HEK293 (cell line): ENCODE results near the gene LIPE.

Experiments
- GLI4 ChIP-seq: fragments of 450-650 bp; formaldehyde crosslinking; IDR thresholded peaks from 2 replicates; pipeline ENCODE4 v1.5.1; 2016; ENCODE audit warnings: missing biosample characterization, missing genetic modification characterization
- HOXA7 ChIP-seq: sonication (generic); formaldehyde crosslinking; IDR thresholded peaks from 2 replicates; pipeline ENCODE4 v1.8.1; 2022; ENCODE audit warnings: missing genetic modification reagents, borderline replicate concordance
- HOXC10 ChIP-seq: sonication (generic); formaldehyde crosslinking; IDR thresholded peaks from 2 replicates; pipeline ENCODE4 v1.8.1; 2023; ENCODE audit warnings: mild to moderate bottlenecking, missing genetic modification reagents
- IKZF3 ChIP-seq: fragments of 450-650 bp; IDR thresholded peaks from 2 replicates; pipeline ENCODE4 v1.5.0; 2018; ENCODE audit warnings: missing biosample characterization, mild to moderate bottlenecking, missing genetic modification characterization, moderate library complexity
- ZFP41 ChIP-seq: fragments of 450-650 bp; formaldehyde crosslinking; IDR thresholded peaks from 2 replicates; pipeline ENCODE4 v1.5.1; 2016; ENCODE audit warnings: missing biosample characterization, missing genetic modification characterization, borderline replicate concordance
- ZNF114 ChIP-seq: fragments of 450-650 bp; formaldehyde crosslinking; IDR thresholded peaks from 2 replicates; pipeline ENCODE4 v1.5.0; 2017; ENCODE audit warnings: missing biosample characterization, missing genetic modification characterization
- ZNF184 ChIP-seq: fragments of 450-650 bp; IDR thresholded peaks from 2 replicates; pipeline ENCODE4 v1.5.1; 2018; ENCODE audit warnings: missing biosample characterization, mild to moderate bottlenecking, missing genetic modification characterization
- ZNF302 ChIP-seq: fragments of 450-650 bp; formaldehyde crosslinking; IDR thresholded peaks from 2 replicates; pipeline ENCODE4 v1.5.1; 2016; ENCODE audit warnings: missing biosample characterization, missing genetic modification characterization, low read depth
- ZNF366 ChIP-seq: fragments of 450-650 bp; formaldehyde crosslinking; conservative IDR thresholded peaks from 2 replicates; pipeline ENCODE4 v1.5.1; 2016; ENCODE audit warnings: missing biosample characterization, missing genetic modification characterization
- ZNF433 ChIP-seq: fragments of 450-650 bp; formaldehyde crosslinking; IDR thresholded peaks from 2 replicates; pipeline ENCODE4 v1.5.1; 2016; ENCODE audit warnings: missing biosample characterization, missing genetic modification characterization, low read depth
- ZNF670 ChIP-seq: fragments of 450-650 bp; formaldehyde crosslinking; IDR thresholded peaks from 2 replicates; pipeline ENCODE4 v1.5.1; 2016; ENCODE audit warnings: missing biosample characterization, missing genetic modification characterization, low read depth
- ZNF707 ChIP-seq: fragments of 450-650 bp; formaldehyde crosslinking; IDR thresholded peaks from 2 replicates; pipeline ENCODE4 v1.5.1; 2016; ENCODE audit warnings: missing biosample characterization, missing genetic modification characterization
- ZNF747 ChIP-seq: fragments of 450-650 bp; formaldehyde crosslinking; IDR thresholded peaks from 2 replicates; pipeline ENCODE4 v1.5.1; 2016; ENCODE audit warnings: missing biosample characterization, missing genetic modification characterization
- ZXDB ChIP-seq: fragments of 450-650 bp; formaldehyde crosslinking; IDR thresholded peaks from 2 replicates; pipeline ENCODE4 v1.5.1; 2016; ENCODE audit warnings: missing biosample characterization, missing genetic modification characterization
- TF ChIP-seq, protein P1 (sequence below): fragments of 450-650 bp; formaldehyde crosslinking; IDR thresholded peaks from 2 replicates; pipeline ENCODE4 v1.5.1; 2017; ENCODE audit warnings: missing biosample characterization, missing genetic modification characterization
- TF ChIP-seq, protein P2 (sequence below): fragments of 450-650 bp; formaldehyde crosslinking; IDR thresholded peaks from 2 replicates; pipeline ENCODE4 v1.5.1; 2016; ENCODE audit warnings: missing biosample characterization, missing genetic modification characterization
- TF ChIP-seq, protein P3 (sequence below): fragments of 450-650 bp; formaldehyde crosslinking; IDR thresholded peaks from 2 replicates; pipeline ENCODE4 v1.5.1; 2016; ENCODE audit warnings: missing biosample characterization, missing genetic modification characterization
- TF ChIP-seq, protein P4 (sequence below): sonication (generic); formaldehyde crosslinking; IDR thresholded peaks from 2 replicates; pipeline ENCODE4 v1.8.1; 2022; ENCODE audit warnings: mild to moderate bottlenecking, moderate library complexity, missing genetic modification reagents
- TF ChIP-seq, protein P5 (sequence below): fragments of 450-650 bp; formaldehyde crosslinking; IDR thresholded peaks from 2 replicates; pipeline ENCODE4 v1.5.1; 2016; ENCODE audit warnings: missing biosample characterization, missing genetic modification characterization
- TF ChIP-seq, protein P6 (sequence below): fragments of 450-650 bp; formaldehyde crosslinking; IDR thresholded peaks from 2 replicates; pipeline ENCODE4 v1.5.1; 2017; ENCODE audit warnings: missing biosample characterization, missing genetic modification characterization
- TF ChIP-seq, protein P7 (sequence below): fragments of 450-650 bp; formaldehyde crosslinking; optimal IDR thresholded peaks from 2 replicates; pipeline ENCODE3; 2016; ENCODE audit warnings: missing biosample characterization, mild to moderate bottlenecking, missing genetic modification characterization
- TF ChIP-seq, protein P8 (sequence below): fragments of 450-650 bp; formaldehyde crosslinking; IDR thresholded peaks from 2 replicates; pipeline ENCODE4 v1.5.1; 2016; ENCODE audit warnings: missing biosample characterization, missing genetic modification characterization
- TF ChIP-seq, protein P9 (sequence below): fragments of 450-650 bp; formaldehyde crosslinking; conservative IDR thresholded peaks from 2 replicates; pipeline ENCODE4 v1.5.1; 2016; ENCODE audit warnings: low read depth, missing biosample characterization, missing genetic modification characterization

The LIPE gene

DNA sequence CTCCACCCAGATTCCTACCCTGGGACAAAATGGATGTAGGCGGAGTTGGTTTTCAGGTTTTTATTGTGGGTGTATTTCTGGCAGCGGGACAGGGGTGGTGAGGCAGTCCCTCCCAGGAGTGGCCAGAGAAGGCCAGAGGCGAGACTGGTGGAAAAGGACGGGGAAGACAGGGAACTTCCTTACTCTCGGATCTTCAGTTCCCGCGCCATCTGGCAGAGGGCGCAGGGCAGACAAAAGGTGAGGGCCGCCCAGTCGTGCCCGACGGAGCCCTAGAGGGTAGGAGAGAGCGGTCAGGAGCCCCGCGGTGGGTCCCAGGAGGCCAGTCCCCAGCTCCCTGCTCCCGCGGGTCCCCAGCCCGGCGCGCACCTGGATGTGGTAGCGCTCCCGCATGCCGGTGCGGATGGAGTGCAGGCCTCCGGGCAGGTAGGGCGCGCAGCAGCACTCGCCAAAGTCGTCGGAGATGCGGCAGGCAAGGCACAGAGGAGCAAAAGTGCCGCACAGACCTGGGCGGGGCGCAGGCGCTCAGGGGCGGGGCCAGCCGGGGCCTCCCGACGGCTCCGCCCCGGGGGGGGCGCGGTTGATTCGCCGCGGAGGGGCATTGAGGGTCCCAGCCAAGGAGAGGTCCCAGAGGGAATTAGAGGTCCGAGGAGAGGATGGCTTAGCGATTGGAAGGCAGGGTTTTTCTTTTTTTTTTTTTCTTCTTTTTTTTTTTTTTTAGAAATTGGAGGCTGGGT lies 40.0 kb downstream of the LIPE start (continued):
- TF ChIP-seq, protein P1, sequence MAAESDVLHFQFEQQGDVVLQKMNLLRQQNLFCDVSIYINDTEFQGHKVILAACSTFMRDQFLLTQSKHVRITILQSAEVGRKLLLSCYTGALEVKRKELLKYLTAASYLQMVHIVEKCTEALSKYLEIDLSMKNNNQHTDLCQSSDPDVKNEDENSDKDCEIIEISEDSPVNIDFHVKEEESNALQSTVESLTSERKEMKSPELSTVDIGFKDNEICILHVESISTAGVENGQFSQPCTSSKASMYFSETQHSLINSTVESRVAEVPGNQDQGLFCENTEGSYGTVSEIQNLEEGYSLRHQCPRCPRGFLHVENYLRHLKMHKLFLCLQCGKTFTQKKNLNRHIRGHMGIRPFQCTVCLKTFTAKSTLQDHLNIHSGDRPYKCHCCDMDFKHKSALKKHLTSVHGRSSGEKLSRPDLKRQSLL, result no peak
- TF ChIP-seq, protein P2, sequence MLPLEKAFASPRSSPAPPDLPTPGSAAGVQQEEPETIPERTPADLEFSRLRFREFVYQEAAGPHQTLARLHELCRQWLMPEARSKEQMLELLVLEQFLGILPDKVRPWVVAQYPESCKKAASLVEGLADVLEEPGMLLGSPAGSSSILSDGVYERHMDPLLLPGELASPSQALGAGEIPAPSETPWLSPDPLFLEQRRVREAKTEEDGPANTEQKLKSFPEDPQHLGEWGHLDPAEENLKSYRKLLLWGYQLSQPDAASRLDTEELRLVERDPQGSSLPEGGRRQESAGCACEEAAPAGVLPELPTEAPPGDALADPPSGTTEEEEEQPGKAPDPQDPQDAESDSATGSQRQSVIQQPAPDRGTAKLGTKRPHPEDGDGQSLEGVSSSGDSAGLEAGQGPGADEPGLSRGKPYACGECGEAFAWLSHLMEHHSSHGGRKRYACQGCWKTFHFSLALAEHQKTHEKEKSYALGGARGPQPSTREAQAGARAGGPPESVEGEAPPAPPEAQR (tag by site-specific recombination), result no peak
- no peak for TF ChIP-seq ZNF707
- TF ChIP-seq, protein P3, sequence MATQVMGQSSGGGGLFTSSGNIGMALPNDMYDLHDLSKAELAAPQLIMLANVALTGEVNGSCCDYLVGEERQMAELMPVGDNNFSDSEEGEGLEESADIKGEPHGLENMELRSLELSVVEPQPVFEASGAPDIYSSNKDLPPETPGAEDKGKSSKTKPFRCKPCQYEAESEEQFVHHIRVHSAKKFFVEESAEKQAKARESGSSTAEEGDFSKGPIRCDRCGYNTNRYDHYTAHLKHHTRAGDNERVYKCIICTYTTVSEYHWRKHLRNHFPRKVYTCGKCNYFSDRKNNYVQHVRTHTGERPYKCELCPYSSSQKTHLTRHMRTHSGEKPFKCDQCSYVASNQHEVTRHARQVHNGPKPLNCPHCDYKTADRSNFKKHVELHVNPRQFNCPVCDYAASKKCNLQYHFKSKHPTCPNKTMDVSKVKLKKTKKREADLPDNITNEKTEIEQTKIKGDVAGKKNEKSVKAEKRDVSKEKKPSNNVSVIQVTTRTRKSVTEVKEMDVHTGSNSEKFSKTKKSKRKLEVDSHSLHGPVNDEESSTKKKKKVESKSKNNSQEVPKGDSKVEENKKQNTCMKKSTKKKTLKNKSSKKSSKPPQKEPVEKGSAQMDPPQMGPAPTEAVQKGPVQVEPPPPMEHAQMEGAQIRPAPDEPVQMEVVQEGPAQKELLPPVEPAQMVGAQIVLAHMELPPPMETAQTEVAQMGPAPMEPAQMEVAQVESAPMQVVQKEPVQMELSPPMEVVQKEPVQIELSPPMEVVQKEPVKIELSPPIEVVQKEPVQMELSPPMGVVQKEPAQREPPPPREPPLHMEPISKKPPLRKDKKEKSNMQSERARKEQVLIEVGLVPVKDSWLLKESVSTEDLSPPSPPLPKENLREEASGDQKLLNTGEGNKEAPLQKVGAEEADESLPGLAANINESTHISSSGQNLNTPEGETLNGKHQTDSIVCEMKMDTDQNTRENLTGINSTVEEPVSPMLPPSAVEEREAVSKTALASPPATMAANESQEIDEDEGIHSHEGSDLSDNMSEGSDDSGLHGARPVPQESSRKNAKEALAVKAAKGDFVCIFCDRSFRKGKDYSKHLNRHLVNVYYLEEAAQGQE (tag by site-specific recombination), result no peak
- TF ChIP-seq ZNF747 (tag by site-specific recombination), result no peak
- TF ChIP-seq ZNF670, result no peak
- TF ChIP-seq ZFP41, result no peak
- TF ChIP-seq, protein P4, sequence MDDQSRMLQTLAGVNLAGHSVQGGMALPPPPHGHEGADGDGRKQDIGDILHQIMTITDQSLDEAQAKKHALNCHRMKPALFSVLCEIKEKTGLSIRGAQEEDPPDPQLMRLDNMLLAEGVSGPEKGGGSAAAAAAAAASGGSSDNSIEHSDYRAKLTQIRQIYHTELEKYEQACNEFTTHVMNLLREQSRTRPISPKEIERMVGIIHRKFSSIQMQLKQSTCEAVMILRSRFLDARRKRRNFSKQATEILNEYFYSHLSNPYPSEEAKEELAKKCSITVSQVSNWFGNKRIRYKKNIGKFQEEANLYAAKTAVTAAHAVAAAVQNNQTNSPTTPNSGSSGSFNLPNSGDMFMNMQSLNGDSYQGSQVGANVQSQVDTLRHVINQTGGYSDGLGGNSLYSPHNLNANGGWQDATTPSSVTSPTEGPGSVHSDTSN (CRISPR knock-in tag), result no peak
- TF ChIP-seq, protein P5, sequence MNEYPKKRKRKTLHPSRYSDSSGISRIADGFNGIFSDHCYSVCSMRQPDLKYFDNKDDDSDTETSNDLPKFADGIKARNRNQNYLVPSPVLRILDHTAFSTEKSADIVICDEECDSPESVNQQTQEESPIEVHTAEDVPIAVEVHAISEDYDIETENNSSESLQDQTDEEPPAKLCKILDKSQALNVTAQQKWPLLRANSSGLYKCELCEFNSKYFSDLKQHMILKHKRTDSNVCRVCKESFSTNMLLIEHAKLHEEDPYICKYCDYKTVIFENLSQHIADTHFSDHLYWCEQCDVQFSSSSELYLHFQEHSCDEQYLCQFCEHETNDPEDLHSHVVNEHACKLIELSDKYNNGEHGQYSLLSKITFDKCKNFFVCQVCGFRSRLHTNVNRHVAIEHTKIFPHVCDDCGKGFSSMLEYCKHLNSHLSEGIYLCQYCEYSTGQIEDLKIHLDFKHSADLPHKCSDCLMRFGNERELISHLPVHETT (tag by site-specific recombination), result peak; percentile 26; the same call in 1 of the 2 replicates
- TF ChIP-seq ZXDB, result peak; percentile 79
- TF ChIP-seq, protein P6, sequence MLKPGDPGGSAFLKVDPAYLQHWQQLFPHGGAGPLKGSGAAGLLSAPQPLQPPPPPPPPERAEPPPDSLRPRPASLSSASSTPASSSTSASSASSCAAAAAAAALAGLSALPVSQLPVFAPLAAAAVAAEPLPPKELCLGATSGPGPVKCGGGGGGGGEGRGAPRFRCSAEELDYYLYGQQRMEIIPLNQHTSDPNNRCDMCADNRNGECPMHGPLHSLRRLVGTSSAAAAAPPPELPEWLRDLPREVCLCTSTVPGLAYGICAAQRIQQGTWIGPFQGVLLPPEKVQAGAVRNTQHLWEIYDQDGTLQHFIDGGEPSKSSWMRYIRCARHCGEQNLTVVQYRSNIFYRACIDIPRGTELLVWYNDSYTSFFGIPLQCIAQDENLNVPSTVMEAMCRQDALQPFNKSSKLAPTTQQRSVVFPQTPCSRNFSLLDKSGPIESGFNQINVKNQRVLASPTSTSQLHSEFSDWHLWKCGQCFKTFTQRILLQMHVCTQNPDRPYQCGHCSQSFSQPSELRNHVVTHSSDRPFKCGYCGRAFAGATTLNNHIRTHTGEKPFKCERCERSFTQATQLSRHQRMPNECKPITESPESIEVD (tag by site-specific recombination), result no peak
- TF ChIP-seq GLI4, result no peak
- no peak for TF ChIP-seq HOXC10 (CRISPR knock-in tag)
- peak; percentile 77 for TF ChIP-seq ZNF366
- TF ChIP-seq ZNF184 (tag by site-specific recombination), result no peak
- no peak for TF ChIP-seq HOXA7 (CRISPR knock-in tag)
- TF ChIP-seq, protein P7, sequence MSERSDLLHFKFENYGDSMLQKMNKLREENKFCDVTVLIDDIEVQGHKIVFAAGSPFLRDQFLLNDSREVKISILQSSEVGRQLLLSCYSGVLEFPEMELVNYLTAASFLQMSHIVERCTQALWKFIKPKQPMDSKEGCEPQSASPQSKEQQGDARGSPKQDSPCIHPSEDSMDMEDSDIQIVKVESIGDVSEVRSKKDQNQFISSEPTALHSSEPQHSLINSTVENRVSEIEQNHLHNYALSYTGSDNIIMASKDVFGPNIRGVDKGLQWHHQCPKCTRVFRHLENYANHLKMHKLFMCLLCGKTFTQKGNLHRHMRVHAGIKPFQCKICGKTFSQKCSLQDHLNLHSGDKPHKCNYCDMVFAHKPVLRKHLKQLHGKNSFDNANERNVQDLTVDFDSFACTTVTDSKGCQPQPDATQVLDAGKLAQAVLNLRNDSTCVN (tag by site-specific recombination), result peak; percentile 92
- TF ChIP-seq, protein P8, sequence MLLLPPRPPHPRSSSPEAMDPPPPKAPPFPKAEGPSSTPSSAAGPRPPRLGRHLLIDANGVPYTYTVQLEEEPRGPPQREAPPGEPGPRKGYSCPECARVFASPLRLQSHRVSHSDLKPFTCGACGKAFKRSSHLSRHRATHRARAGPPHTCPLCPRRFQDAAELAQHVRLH (tag by site-specific recombination), result peak; percentile 86
- TF ChIP-seq ZNF433 (tag by site-specific recombination), result no peak
- no peak for TF ChIP-seq ZNF302 (tag by site-specific recombination)
- TF ChIP-seq IKZF3, result peak; percentile 73; the same call in 1 of the 2 replicates
- TF ChIP-seq, protein P9, sequence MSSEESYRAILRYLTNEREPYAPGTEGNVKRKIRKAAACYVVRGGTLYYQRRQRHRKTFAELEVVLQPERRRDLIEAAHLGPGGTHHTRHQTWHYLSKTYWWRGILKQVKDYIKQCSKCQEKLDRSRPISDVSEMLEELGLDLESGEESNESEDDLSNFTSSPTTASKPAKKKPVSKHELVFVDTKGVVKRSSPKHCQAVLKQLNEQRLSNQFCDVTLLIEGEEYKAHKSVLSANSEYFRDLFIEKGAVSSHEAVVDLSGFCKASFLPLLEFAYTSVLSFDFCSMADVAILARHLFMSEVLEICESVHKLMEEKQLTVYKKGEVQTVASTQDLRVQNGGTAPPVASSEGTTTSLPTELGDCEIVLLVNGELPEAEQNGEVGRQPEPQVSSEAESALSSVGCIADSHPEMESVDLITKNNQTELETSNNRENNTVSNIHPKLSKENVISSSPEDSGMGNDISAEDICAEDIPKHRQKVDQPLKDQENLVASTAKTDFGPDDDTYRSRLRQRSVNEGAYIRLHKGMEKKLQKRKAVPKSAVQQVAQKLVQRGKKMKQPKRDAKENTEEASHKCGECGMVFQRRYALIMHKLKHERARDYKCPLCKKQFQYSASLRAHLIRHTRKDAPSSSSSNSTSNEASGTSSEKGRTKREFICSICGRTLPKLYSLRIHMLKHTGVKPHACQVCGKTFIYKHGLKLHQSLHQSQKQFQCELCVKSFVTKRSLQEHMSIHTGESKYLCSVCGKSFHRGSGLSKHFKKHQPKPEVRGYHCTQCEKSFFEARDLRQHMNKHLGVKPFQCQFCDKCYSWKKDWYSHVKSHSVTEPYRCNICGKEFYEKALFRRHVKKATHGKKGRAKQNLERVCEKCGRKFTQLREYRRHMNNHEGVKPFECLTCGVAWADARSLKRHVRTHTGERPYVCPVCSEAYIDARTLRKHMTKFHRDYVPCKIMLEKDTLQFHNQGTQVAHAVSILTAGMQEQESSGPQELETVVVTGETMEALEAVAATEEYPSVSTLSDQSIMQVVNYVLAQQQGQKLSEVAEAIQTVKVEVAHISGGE (tag by site-specific recombination), result no peak; the same call in 1 of the 2 replicates
- no peak for TF ChIP-seq ZNF114 (tag by site-specific recombination)
